Occipital lobe (tissue), 2 donors: Measurements from ENCODE around the gene TTC23L. TPM values are rescaled to one million over a fixed set of nuclear protein-coding genes. Genes with fewer than 3 reads are reported as not detected.
A peak's percentile ranks its signal among the peaks of the same experiment; 100 is the strongest.
"Not testable (repeated sequence)": the region's sequence is repeated elsewhere in the genome, so short reads cannot be mapped to it uniquely, and the experiment has no call there.

Experiments
- DNase-seq: peaks from one replicate; lab custom pipeline; 2025; lab: John Stamatoyannopoulos, UW
- total RNA-seq: library from RNA; depleted of rRNA; stranded (reverse); fragments of >200 nt; gene quantifications from one replicate; pipeline ENCODE4 v1.2.3, GENCODE V29; 2014

TTC23L gene
- total RNA-seq, result 3.4 TPM

- peak; percentile 80 for DNase-seq
Measured at GRCh38 chr5:34838785-34839714, at the start of gene TTC23L. TSS of gene TTC23L (plus strand) at chr5:34839164. CDS start at chr5:34840672, 1,508 bp downstream.

- no peak for DNase-seq
Measured at GRCh38 chr5:34789639-34790038, 49.3 kb upstream of the TTC23L start.

- DNase-seq, result no peak
Measured at GRCh38 chr5:34790069-34790468, 48.9 kb upstream of the TTC23L start.

- no peak for DNase-seq
Measured at GRCh38 chr5:34791761-34792244, 47.2 kb upstream of the TTC23L start.

- no peak for DNase-seq
Measured at GRCh38 chr5:34802834-34803563, 36.0 kb upstream of the TTC23L start.

GRCh38 chr5:34803974-34804732 is 34.8 kb upstream of the TTC23L start:
- DNase-seq, result no peak

- DNase-seq, result no peak
Measured at GRCh38 chr5:34804913-34805312, 34.1 kb upstream of the TTC23L start.

GRCh38 chr5:34806532-34806931 is 32.4 kb upstream of the TTC23L start:
- DNase-seq, result no peak

- no peak for DNase-seq
Measured at GRCh38 chr5:34811706-34812105, 27.3 kb upstream of the TTC23L start.

- no peak for DNase-seq
Measured at GRCh38 chr5:34813509-34813908, 25.5 kb upstream of the TTC23L start.

GRCh38 chr5:34817558-34818351 is 21.2 kb upstream of the TTC23L start:
- no peak for DNase-seq

GRCh38 chr5:34818717-34819116 is 20.2 kb upstream of the TTC23L start:
- DNase-seq, result no peak

- DNase-seq, result no peak
Measured at GRCh38 chr5:34820593-34820992, 18.4 kb upstream of the TTC23L start.

GRCh38 chr5:34822956-34823715 is 15.8 kb upstream of the TTC23L start:
- DNase-seq, result no peak

- no peak for DNase-seq
Measured at GRCh38 chr5:34826347-34826746, 12.6 kb upstream of the TTC23L start.

GRCh38 chr5:34827588-34828506 is 11.1 kb upstream of the TTC23L start:
- no peak for DNase-seq

GRCh38 chr5:34830827-34831226 is 8.1 kb upstream of the TTC23L start:
- not testable (repeated sequence) for DNase-seq

GRCh38 chr5:34831303-34831702 is 7.7 kb upstream of the TTC23L start:
- no peak for DNase-seq

GRCh38 chr5:34832568-34832967 is 6.4 kb upstream of the TTC23L start:
- DNase-seq, result no peak
